ENCODE data around the gene BARX2.
"Not testable (repeated sequence)": the region's sequence is repeated elsewhere in the genome, so short reads cannot be mapped to it uniquely, and the experiment has no call there.

BARX2 gene, protein sequence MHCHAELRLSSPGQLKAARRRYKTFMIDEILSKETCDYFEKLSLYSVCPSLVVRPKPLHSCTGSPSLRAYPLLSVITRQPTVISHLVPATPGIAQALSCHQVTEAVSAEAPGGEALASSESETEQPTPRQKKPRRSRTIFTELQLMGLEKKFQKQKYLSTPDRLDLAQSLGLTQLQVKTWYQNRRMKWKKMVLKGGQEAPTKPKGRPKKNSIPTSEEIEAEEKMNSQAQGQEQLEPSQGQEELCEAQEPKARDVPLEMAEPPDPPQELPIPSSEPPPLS

DNA sequence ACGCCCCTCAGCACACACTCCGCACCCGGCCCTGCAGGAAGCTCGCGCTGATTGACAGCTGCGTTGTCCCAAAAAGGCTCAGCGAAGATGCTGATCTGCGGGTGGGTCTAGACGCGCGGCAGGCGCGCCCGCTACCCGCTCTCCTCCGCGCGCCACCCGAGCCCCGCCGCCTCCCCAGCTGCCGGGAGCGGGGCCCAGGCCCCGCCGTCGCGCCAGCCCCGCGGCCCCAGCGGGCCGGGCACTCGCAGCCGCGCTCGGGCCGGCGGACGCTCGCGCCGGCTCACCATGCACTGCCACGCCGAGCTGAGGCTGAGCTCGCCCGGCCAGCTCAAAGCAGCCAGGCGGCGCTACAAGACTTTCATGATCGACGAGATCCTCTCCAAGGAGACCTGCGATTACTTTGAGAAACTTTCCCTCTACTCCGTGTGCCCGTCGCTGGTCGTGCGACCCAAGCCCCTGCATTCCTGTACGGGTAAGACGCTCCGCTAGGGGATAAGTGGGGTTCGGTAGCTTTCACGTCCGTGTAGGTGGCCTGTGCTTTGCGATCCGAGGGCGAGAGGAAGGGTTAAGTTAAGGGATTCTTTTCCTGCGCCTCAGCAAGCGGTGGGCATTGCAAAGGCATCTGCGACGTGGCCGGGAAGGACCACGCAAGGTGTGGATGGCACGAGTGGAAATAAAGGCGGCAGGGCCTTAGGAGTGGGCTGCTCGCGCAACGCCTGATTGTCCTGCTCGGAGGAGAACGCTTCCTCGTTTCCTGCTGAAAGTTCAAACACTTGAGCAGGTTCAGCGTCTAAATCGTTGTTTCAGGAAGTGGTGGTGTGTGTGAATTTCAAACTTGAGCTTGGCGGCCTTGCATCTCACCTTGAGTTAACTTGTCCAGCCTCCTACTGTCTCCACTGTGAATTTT, at the start of gene BARX2:
Gene BARX2, plus strand, starts transcription at position 98 of the 907 bp plus-strand sequence. Its CDS starts 188 bp downstream, at position 286.
- DNase-seq = no peak

DNA sequence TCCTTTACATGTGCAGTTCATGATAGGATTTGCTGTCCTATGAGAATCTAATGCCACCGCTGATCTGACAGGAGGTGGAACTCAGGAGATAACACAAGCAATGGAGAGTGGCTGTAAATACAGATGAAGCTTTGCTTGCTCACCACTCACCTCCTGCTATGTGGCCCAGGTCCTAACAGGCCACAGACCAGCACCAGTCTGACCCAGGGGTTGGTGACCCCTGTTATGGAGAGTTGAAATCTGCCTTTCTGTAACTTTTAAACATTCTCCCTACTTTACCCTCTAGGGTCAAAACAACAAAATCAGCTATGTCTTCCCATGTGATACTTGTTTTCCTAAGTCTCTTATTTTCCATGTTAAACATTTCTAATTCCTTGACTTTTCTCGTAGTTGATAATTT, 48.7 kb upstream of the BARX2 start:
- DNase-seq = no peak

DNA sequence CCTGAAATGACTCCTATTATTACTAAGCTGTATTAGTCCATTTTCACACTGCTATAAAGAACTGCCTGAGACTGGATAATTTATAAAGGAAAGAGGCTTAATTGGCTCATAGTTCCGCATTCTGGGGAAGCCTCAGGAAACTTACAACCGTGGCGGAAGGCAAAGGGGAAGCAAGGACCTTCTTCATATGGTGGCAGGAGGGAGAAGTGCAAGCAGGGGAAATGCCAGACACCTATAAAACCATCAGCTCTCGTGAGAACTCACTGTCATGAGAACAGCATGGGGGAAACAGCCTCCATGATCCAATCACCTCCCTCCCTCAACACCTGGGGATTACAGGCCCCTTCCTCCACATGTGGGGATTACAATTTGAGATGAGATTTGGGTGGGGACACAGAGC, 47.9 kb upstream of the BARX2 start:
- not testable (repeated sequence) for DNase-seq

DNA sequence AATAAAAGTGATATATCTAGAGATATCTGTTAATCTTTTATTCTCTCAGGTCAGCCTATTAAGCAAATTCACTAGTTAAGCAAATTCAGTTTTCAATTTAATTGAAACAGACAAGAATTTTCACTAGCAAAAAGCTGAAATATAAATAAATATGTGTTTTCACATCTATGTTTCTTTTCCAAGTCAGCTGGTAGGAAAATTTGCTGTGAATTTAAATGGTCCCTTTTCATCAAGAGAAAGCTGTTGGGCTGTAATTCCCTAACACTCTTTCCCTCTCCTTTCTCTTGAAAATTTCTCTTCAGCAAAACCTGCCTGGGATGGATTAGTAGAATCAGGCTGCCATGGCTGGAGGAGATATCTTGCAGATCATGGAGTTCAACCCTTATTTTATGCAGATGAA, 46.9 kb upstream of the BARX2 start:
- no peak for DNase-seq

DNA sequence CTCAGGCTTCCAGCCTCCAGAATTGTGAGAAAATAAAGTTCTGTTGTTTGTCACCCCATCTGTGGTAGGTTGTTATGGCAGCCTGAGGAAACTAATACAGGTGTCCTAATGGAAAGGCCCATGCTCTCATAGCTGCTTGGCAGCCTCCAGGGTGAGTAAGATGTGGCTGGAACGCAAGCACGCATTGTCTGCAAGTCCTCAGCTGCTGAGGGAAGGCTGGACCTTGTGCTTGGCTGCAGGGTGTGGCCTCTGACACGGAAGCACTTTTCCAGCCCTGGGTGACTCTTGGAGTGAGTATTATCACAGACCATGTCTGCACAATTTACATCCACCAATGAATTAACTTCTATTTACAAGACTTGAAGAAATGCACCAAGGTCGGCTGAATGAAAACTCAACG, 44.4 kb upstream of the BARX2 start:
- DNase-seq = no peak

DNA sequence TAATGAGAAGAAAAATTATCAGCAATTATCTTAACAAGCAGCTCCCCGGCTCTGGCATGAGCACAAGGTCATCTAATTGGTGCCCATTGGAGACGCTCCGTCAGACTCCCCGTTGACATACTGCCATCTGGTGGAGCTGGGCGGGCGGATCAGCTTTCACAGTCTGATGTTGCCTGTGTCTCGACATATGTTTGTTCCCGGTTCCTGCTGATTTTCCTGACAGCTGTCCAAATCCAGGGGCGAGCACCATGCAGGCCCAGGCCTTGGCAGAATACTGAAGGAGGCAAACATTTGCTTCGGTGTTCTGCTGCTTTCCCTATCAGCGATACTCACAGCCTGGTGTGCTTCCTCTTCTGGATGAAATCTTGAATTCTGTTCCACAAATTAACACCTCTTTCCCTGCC, 43.8 kb upstream of the BARX2 start:
- peak; percentile 86 for DNase-seq

DNA sequence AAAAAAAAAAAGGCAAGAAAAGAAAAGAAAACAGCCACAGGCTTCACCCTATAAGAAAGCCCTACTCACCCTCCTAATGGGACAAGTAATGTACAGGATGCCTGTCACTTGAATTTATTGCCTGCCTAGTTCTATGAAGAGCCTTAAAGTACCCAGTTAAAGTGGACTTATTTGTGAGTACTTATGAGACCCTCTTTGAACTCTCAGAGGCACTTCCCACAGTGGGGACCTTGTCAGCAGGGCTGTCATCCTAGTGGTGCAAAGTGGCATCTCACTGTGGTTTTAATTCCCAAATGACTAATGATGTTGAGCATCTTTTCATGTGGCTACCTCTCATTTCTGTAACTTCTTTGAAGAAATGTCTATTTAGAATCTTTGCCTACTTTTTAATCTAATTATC, 41.8 kb upstream of the BARX2 start:
- no peak for DNase-seq

DNA sequence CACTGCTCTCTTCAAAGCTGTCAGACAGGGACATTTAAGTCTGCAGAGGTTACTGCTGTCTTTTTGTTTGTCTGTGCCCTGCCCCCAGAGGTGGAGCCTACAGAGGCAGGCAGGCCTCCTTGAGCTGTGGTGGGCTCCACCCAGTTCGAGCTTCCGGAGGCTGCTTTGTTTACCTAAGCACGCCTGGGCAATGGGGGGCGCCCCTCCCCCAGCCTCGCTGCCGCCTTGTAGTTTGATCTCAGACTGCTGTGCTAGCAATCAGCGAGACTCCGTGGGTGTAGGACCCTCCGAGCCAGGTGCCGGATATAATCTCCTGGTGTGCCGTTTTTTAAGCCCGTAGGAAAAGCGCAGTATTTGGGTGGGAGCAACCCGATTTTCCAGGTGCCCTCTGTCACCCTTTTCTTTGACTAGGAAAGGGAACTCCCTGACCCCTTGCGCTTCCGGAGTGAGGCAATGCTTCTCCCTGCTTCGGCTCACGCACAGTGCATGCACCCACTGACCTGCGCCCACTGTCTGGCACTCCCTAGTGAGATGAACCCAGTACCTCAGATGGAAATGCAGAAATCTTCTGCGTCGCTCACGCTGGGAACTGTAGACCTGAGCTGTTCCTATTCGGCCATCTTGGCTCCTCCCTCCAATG, 31.2 kb upstream of the BARX2 start:
- not testable (repeated sequence) for DNase-seq

DNA sequence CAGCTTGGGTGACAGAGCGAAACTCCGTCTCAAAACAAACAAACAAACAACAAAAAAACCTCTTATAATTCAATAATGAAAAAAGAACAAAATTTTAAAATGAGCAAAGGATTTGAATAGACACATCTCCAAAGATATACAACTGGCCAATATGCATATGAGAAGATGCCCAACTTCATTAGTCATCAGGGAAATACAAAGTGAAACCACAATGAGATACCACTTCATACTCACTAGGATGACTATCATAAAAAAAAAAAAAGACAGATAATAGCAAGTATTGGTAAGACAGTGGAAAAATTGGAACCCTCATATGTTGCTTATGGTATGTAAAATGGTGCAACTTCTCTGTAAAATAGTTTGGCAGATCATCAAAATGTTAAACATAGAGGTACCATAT, 28.7 kb upstream of the BARX2 start:
- no peak for DNase-seq

DNA sequence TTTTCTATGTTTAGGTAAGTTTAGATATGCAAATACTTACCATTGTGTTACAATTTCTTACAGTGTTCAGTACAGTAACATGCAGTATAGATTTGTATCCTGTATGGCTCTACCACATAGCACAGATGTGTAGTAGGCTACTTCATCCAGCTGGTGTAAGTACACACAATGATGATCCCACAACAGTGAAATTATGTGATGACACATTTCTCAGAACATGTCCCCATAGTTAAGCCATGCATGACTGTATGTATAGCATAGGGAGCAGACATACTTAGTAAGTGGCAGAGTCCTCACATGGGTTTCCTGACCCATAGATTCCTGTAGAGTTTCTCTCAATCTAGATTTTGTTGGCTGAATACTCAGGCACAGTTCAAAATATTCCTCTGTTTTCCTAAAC, 26.8 kb upstream of the BARX2 start:
- no peak for DNase-seq

DNA sequence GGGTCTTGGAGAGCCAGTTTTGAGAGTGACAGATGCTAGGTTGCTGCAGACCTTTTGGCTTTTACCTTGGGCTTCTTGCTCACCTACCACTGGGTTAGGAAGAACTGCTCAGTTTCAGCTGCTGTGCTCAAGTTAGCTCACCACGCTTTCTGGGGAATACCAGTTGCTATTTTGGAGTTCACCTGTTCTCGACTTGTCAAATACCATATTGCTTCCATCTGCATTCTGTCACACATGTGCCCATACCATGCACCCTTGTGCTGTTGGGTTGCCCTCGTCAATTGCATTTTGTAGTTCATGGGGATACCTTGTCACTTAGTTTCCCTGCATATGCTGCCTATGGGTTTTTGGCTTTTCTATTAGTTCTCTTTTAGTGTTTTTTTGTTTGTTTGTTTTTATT, 23.0 kb upstream of the BARX2 start:
- DNase-seq = no peak

DNA sequence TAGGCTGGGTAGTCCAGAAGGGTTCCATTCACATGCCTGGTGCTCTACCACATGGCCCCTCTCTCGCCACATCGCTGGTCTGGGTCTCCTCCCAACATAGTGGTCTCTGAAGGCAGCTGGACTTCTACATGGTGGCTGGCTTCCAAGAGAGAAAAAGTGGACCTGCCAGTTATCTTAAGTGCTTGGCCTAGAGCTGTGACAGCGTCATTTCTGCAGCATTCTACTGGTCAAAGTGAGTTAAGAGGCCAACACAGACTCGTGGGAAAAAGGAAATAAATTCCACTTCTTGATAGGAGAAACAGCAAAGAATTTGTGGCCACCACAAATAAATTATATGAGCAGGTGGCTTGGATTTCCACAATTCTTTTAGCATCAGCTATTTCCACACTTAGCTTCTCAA, 21.0 kb upstream of the BARX2 start:
- no peak for DNase-seq

DNA sequence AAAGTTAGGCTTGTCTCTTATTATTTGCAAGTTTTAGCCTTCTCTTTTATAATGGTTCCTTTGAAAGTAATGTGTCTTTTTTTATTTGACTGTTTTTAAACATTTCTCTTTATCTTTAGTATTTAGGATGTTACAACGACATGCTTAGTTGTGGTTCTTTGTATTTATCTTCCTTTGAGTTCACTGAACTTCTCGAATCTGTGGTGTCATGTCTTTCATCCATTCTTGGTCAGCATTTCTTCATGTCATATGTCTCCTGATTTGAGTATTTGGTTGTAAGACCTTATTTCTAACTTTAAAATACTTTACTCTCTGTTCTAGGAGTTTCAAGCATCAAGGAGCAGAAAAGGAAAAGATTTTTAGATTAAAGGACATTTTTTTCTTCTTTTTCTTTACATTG, 15.9 kb upstream of the BARX2 start:
- DNase-seq = no peak

DNA sequence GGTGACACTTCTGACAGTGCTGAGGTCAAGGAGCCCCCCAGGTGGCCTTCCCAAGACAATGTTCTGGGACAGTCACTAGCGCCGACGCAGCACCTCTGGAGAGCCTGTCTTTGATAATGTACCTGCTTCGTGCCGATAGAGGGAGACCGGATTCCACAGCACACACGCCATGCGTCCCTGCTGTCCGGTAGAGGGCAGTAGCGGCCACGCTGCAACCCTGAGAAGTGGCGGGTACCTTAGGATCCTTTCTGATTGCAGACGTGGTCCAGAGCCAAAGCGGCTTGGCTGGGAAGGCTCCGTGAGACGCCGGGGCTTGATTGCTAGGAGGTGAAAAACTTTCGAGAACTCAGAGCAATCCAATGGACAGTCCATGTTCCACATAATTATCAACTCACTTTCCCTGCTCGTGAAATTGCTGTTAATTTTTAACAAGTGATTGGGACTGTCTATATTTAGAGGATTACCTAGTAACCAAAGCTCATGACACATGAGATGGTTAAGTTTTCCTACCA, 11.4 kb upstream of the BARX2 start:
- peak; percentile 71 for DNase-seq

DNA sequence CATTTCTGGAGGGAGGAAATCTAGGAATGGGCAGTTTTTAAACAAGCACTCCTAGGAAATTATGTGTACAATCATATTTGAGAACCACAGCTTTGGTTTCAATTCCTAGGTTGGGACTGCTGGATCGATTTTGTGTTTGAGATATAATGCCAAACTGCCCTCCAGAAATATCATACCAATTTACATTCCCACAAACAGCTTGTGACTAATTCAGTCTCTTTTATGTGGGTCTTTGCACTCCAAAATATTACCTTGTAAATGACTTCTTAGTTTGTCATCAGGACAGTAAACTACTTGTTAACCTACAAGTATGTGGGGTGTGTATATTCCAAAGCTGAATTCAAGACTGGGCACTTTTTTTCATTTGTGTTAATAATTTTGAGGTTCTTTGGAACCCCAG, 9.8 kb upstream of the BARX2 start:
- no peak for DNase-seq

DNA sequence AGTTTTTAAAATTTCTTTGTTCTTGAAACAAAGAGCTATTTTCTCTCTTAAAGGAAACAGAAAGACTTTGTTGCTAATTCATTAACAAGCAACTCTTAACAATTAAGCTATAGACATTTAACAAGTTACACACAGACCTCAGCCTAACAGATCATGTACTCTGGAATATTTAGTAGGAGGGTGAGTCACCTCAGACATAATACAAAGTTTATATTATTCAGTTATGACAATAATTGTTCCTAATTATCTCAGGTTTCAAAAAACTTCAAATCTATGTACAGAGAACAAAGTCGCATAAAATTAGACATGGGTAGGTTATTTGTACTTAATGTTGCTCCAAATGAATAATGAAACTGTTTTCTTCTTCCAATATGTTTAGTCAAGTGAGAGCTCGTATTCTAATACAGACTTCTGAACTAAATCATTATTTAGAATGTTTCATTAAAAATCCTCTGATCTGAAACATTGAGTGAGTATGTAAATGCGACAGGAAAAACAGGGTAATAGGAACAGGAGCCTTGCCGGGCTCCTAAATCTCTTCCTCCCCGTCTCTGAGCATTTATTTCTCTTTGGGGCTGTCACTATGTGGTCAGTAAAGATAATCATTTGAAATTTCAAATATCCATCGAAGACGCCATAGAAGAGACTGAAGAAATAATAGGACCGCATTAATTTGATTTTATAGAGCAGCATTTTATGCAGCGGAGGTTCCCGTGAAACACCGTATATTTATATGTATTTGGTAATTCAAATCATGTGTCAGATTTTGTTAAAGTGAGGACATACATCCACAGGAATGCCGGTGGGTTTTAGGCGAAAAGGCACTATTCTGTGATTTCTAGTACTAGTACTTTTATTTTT, 8.7 kb upstream of the BARX2 start:
- no peak for DNase-seq

DNA sequence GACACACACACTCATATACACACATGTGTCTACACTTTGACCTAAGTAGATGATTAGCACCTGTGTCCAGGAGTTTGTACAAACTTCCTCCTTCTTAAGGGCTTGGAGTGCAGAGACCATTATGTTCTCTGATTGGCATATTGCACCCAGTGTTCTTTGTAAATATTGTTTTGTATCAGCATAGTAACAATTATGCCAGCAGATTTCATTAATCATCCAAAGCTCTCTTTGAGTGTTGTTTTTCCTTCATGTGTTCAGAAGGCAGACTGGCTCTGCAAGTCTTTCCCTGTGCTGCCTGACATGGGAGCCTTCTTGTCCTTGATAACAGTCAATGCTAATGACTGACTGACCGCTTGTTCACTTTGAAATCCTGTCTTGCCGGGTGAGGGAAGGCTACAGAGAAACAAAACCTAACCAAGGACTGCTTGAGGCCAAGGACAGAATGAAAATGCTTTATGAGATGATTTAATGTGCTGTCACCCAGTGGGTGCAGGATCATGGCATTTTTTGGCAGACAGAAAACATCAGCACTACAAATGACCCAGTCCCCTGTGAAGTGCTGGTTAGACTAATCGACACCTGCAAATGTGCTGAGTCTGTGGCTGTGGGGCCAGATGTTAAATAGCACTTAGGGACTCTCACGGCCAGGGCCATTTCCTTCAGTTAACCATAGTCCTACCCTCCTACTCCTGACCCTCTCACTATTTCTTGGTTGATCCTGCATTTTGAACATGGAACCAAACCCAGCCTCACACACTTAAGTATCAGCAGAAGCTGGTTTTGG, 6.6 kb upstream of the BARX2 start:
- DNase-seq = peak; percentile 55

DNA sequence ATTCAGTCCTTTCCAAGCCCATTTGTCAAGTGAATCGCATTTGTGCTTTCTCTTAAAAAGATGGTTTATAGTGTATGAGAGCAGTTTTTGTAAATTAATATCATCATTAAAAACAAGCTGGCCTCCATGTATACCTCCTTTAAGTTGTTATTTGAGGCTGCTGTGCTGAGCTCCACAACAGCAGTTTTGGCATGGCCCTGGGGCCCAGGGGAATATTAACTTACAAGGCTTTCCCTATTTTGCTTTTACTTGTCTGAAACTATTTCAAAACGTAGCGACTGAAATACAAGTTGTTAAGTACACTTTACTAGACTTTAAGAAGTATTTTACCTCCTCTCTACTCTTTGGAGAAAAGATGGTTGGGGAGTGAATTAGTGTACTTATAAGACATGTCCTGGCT, 4.9 kb upstream of the BARX2 start:
- no peak for DNase-seq

DNA sequence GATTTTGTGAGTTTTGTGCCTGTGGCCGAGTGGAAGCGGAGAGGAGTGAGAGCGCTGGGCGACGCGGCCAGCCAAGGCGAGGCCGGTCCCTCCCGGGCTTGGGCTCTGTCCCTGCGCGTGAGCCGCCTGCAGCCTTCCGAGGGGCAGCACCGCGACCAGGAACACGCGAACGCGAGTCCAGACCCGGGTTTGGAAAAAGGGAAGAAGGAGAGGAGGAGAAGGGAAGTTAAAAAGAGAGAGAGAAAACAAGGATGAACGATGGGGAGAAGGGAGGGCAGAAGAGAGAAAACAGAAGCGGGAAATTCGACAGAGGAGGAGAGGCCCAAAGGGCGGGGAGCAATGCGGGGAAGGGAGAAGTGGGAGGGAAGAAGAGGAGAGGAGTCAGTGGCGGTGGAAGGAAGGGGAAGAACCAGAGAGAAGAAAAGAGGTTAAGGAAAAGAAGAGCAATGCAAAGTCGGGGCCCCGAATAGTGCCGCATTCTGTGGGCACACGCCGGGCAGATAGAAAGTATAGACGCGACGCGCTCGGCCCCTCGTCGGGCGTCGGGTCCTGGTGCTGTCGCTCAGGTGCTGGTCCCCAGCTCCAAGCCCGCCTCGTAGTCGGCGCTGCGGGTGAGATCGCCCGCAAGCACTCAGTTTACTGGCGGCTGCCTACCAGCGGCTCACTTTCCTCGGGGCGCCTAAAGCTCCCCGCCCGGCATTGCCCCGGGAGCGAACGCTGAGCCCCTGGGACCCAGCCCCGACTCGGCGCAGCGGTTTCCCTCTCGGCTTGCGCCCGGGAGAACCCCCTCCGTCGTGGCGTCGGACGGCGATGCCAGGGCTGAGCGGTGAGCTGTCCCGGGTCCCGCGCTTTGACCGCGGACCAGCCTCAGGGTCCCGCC, 2.8 kb upstream of the BARX2 start:
- no peak for DNase-seq

DNA sequence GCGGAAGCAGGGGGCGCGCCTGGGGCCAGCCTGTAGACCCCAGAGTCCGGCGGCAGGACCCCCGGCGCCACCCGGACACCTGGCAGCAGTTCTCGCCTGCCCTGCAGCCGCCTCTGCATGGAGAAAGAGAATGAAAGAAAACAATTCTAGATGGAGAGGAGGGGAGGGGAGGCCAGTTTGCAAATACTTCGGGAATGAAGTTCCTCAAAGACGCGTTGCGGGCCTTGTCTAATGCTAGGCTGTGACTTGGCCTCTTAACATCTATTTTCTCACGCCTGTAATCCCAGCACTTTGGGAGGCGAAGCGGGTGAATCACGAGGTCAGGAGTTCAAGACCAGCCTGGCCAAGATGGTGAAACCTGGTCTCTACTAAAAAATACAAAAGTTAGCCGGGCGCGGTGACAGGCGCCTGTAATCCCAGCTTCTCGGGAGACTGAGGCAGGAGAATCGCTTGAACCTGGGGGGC, 2.1 kb upstream of the BARX2 start:
- no peak for DNase-seq

Data from NCI-H2029 treated with DMSO at 0.1 percent for 48 hours (cell line).